ENCODE results near the gene ZP1.

ZP1 gene

GRCh38 chr11:60847281-60847680 is 20.1 kb upstream of the ZP1 start:
- DNase-seq (ENCODE audit: insufficient read length, low spot score) (no peak), FAIRE-seq (no peak)
- TF ChIP-seq, protein P1, sequence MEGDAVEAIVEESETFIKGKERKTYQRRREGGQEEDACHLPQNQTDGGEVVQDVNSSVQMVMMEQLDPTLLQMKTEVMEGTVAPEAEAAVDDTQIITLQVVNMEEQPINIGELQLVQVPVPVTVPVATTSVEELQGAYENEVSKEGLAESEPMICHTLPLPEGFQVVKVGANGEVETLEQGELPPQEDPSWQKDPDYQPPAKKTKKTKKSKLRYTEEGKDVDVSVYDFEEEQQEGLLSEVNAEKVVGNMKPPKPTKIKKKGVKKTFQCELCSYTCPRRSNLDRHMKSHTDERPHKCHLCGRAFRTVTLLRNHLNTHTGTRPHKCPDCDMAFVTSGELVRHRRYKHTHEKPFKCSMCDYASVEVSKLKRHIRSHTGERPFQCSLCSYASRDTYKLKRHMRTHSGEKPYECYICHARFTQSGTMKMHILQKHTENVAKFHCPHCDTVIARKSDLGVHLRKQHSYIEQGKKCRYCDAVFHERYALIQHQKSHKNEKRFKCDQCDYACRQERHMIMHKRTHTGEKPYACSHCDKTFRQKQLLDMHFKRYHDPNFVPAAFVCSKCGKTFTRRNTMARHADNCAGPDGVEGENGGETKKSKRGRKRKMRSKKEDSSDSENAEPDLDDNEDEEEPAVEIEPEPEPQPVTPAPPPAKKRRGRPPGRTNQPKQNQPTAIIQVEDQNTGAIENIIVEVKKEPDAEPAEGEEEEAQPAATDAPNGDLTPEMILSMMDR (IDR thresholded peaks at IDR 0.05; ENCODE audit: insufficient read depth, missing control alignments): no peak

- no peak for DNase-seq (ENCODE audit: insufficient read length, low spot score)
- TF ChIP-seq, protein P1 (IDR thresholded peaks at IDR 0.05; ENCODE audit: insufficient read depth, missing control alignments): no peak
- no peak for FAIRE-seq
Measured at GRCh38 chr11:60847896-60848295, 19.4 kb upstream of the ZP1 start.

- FAIRE-seq: no peak
- TF ChIP-seq, protein P1 (IDR thresholded peaks at IDR 0.05; ENCODE audit: insufficient read depth, missing control alignments): no peak
- DNase-seq (ENCODE audit: insufficient read length, low spot score): no peak
Measured at GRCh38 chr11:60848714-60849151, 18.6 kb upstream of the ZP1 start.

DNA sequence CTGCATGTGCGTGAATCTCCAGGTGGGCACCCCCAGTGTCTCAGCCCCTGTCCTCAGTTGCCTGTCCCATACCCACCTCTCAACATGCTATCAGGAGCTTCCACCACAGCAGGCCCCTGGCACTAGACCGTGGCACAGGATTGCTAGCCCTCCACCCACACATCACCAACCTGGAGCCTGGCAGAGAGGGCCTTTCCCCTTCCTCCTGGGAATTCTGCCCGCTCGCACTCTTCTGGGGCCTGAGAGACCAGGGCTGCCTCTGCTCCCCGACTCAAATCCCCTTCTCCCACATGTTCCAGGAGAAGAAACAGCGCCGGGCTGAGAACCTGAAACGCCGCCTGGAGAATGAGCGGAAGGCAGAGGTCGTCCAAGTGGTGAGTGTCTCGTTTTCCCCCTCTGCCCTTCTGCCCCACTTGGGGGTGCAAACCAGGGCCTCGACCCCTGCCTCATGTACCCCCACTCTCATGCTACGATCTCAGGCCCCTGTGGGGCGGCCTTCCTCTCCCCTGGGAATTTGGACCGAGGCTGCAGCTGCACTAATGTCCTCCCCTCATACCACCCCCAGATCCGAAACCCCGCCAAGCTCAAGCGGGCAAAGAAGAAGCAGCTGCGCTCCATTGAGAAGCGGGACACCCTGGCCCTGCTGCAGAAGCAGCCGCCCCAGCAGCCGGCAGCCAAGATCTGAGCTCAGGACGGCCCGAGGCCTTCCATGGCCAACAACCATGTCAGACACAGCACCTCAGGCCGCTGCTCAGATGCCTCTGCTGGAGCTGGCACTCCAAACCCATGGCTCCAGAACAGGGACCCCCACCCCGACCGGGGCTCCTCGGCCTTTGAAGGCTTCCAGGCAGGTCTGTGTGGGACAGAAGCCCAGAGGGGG is 17.5 kb upstream of the ZP1 start:
- TF ChIP-seq, protein P1 (IDR thresholded peaks at IDR 0.05; ENCODE audit: insufficient read depth, missing control alignments): no peak
- DNase-seq (ENCODE audit: insufficient read length, low spot score): no peak
- FAIRE-seq: no peak

- FAIRE-seq (no peak), DNase-seq (ENCODE audit: insufficient read length, low spot score) (no peak)
- TF ChIP-seq, protein P1 (IDR thresholded peaks at IDR 0.05; ENCODE audit: insufficient read depth, missing control alignments): no peak
Measured at GRCh38 chr11:60851327-60852104, 15.8 kb upstream of the ZP1 start.

DNA sequence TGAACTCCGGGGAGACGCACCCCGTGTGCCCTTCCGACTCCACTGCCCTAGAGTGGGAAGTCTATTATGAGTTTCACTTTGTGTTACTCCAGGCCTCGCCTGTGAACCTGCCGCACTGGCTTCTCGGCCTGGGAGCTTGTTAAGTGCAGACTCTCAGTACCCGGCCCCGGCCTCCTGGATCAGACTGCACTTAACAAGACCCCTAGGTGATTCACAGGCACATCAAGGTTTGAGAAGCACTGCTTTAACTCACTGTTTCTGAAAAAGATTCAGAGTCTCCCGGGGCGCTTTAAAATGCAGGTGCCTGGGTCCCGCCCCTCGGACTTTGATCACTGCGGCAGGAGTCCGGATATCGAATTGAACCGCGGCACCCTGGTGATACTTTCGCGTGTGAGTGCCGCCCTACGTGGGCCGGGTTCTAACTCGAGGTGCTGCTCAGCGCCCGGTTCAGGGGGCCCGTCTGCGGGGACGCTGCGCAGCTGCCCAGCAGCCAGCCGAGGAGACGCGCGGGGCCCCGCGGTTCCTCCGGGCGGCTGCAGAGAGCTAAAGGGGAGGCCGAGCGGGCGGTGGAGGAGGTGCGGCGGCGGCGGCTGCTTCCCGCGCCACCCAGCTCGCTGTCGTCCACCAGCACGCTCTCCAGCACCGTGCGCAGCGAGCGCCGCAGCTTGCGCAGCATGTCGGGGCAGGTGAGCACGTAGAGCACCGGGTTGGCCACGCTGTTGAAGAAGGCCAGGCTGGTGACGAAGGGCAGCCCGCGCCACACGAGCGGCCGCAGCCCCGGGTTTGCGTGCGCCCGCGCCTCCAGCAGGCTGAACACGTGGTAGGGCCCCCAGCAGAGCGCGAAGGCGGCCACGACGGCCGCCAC is 15.0 kb upstream of the ZP1 start:
- TF ChIP-seq, protein P1 (IDR thresholded peaks at IDR 0.05; ENCODE audit: insufficient read depth, missing control alignments): no peak
- FAIRE-seq: no peak
- DNase-seq (ENCODE audit: insufficient read length, low spot score): no peak
